NCI-H345 treated with DMSO at 0.1 percent for 48 hours (cell line): Measurements from ENCODE around the gene ZKSCAN4.

ENCODE experiments used
- DNase-seq: peaks from one replicate; lab custom pipeline; 2025; ENCODE audit not compliant: unreplicated experiment; lab: John Stamatoyannopoulos, UW

The ZKSCAN4 gene

DNA sequence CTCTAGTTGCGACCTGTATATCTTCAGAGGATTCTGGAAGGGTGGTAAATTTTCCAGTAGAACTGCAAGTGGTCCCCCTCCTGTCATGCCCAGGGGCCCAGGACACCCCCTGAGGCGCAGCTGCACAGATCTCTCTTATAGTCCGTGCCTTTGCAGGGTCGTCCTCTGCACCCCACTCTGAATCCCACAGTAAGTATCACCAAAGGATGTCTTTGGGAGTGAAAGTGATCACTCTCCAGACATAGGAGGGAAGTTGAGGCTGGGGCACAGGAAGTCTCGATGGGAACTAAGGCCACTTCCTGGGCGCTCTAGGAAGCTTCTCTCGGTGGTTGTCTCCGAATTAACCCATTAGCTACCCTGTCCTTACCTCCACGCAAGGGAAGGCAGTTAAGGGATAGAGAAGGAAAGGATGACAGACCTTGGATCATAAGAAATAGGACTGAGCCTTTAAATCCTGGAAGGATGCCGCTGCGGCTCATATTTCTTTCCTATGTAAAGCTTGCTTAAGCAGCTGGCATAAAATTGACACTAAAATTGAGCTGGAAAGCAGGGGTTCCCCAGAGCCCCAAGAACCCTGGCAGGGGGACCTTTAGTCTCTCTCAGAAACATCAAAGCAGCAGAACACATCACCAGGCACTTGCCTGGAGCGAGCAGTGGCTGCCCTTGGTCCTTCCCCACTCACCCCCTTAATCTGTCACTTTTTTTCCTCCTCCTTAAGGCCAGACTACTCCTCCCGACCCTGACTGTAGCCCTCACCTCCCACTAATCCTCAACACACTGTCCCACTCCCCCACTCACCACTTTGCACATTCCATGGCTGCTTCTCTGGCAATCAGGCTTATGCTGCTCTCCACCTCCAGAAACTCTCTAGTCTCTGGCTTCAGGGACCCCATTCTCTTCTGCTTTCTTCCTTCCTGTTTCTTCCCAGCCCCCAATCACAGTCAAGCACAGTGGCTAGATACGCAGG, at the start of gene ZKSCAN4:
Gene ZKSCAN4, minus strand, starts transcription at position 261 of the 967 bp plus-strand sequence. CDS start 289 bp downstream, outside the sequence.
- DNase-seq = peak; percentile 54

GRCh38 chr6:28296520-28297060, 44.5 kb upstream of the ZKSCAN4 start:
- DNase-seq = no peak

- no peak for DNase-seq
Observed at GRCh38 chr6:28295326-28295725, 43.3 kb upstream of the ZKSCAN4 start.

DNA sequence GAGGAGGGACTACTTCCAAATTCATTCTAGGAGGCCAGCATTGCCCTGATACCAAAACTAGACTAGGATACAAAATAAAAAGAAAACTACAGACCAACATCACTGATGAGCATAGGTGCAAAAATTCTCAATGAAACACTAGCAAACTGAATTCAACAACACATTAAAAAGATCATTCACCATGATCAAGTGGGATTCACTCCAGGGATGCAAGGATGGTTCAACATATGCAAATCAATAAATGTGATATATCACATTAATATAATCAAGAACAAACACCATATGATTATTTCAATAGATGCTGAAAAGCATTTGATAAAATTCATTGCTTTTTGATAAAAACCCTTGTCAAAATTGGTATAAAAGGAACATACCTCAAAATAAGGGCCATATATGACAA, 39.5 kb upstream of the ZKSCAN4 start:
- DNase-seq = no peak

- DNase-seq = no peak
Observed at GRCh38 chr6:28282926-28283325, 30.9 kb upstream of the ZKSCAN4 start.

DNA sequence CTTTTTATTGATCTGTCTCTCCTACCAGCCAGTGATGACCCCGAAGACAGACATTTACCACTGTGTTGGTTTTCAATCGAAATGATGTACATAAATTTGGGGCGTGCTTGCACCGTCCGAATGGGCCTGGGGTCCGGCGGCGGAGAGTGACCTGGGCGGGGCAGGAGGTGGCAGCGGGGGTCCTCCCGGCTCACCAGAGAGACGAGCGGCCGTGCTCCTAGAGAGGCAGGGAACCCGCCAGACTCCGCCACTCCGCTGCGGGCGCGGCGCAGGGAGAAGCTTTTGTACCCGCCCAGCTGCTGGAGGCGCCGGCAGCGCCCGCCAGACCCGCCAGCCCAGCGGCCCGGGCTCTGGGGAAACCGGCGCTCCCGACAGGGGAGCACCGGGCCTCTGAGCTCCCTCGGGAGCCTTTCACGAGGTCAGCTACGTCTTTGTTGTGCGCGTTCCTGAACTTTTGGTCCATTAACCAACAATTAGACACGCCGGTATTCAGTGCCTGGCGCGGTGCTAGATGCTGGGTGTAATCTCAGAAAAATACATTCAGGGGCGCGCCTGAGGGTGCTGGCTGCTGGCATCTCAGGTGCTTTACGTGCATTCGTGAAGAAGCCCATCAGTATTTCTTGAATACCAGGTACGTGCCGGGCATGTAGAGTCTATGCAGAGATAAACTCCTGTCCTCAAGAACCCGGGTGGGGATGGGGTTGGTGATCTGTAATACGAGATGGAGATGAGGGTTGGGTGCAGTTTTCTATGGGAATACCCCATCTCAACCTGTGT, 29.4 kb upstream of the ZKSCAN4 start, which contains the start of gene PGBD1:
Gene PGBD1, plus strand, starts transcription at position 285 of the 777 bp plus-strand sequence. CDS start 2,242 bp downstream, outside the sequence.
- peak; percentile 47 for DNase-seq

GRCh38 chr6:28280595-28281287, 28.7 kb upstream of the ZKSCAN4 start:
- DNase-seq = no peak

DNA sequence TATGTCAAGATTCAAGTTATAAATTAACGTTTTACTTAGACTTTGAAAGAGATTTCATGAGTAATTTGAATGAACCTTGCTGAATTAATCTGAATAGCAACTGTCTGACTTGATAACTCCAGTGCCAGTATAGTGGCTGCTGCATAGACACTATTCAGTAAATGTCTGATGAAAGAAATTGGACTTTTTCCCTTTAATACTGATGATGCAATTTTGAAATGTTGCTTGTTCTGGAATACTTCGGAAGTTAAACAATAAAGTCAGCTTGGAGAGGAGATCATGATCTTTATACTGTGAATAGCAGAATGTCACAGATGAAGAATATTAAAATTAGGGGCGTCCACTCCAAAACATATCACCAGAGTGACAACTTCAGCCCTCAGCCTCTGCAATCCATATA, 25.7 kb upstream of the ZKSCAN4 start:
- DNase-seq = no peak

DNA sequence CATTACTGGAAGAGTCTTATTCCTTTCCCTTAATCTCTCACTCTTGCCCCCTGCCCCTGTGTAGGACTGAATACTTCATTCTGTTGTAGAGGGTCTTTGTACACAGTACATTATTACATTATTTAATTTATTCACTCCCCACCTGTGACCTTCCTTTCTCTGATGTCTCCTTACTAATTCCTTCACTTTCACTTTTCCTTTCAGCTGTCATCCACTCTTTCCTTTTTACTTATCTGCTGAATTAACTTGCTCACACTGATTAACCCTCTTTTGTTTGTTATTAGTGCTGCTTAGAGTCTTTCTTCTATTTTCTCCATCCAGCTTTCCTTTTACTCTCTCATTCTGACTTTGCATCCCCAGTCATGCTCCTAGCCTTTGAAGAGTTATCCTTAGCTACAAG, 22.8 kb upstream of the ZKSCAN4 start:
- DNase-seq = no peak

DNA sequence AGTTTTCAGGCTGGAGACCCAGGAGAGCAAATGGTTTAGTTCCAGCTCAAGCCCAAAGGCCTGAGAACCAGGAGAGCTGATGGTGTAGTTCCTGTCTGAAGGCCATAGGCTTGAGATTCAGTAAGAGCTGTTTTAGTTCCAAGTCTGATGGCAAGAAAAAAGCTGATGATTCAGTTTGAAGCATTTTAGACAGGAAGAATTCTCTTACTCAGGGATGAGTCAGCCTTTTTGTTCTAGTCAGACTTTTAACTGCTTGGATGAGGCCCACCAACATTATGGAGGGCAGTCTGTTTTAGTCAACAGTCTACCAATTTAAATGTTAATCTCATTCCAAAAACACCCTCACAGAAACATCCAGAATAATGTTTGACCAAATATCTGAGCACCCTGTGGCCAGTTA, 17.4 kb upstream of the ZKSCAN4 start:
- no peak for DNase-seq

- no peak for DNase-seq
Observed at GRCh38 chr6:28267695-28268059, 15.6 kb upstream of the ZKSCAN4 start.

- peak; percentile 85 for DNase-seq
Observed at GRCh38 chr6:28266962-28267694, 15.1 kb upstream of the ZKSCAN4 start, which contains the start of gene ZSCAN26. Gene ZSCAN26 (plus strand): TSS chr6:28267143. CDS start chr6:28271920, 4,777 bp downstream.

DNA sequence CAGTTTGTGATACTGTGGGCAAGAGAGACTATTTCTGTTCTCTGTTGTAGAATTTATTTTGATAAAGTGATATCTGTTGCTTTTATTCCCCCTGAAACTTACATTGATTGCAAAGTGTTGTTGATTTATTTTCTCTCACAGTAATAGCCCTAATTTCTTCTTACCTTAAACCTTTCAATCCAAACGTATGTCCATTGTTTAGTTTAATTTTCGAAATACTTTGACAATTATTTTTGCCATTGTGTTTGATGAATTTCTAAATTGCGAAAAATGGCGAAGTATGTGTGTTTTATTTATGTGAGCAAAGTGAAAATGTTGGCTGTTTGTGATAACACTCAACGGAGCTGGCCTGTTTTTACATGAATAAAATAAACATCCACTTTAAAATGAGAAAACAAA, 14.5 kb upstream of the ZKSCAN4 start:
- DNase-seq = no peak

- DNase-seq = no peak
Observed at GRCh38 chr6:28264834-28265401, 12.8 kb upstream of the ZKSCAN4 start.

DNA sequence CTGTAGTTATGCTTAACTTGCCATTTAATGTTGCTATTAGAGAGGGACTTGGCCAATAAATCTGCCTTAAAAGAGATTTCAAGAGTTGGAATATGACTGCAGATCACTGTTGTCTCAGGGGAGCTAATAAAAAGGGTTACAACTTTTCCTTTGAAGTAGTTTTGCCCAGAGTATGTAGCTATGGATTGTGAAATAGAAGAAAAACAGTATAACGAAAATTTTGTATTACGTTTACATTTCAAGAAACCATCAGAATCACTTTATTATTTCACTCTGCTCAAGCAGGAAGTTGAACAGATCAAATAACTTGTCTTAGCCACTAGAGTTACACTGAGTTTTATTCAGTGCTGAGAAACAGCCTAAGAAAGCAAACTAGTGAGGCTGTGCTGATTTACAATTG, 11.9 kb upstream of the ZKSCAN4 start:
- no peak for DNase-seq

DNA sequence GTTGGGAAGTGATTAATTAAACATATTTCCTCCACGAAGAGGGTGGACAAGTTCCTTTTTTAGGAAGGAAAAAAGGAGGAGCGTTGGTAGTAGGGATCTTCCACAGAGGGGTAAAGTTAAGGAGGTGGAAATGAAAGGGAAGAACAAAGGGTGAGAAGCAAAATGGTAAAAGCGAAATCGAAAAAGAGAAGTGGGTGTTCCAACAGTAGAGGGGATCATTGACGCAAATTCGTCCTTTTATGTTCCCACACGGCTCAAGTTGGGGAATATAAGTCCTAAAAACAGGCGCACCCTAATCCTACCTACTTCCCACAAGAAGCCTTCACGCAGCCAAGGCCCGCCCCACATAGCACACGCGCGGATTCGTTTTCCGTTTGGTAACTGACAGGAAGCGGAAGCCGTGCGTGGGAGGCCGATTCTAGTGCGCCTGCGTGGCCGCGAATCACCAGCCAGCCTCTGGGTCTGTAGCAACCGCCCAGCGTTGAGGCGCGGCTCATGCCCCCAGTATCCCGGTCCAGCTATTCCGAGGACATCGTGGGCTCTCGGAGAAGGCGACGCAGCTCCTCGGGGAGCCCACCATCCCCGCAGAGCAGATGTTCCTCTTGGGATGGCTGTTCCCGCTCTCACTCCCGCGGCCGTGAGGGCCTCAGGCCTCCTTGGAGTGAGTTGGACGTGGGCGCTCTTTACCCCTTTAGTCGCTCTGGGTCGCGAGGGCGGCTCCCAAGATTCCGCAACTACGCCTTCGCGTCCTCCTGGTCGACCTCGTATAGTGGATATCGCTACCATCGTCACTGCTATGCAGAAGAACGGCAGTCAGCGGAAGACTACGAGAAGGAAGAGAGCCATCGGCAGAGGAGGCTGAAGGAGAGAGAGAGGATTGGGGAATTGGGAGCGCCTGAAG, 7.1 kb upstream of the ZKSCAN4 start, which contains the start of gene NKAPL:
Gene NKAPL, plus strand, starts transcription at position 421 of the 901 bp plus-strand sequence. Its CDS starts 75 bp downstream, at position 496.
- DNase-seq = no peak

- no peak for DNase-seq
Observed at GRCh38 chr6:28257042-28257441, 5.0 kb upstream of the ZKSCAN4 start.

- no peak for DNase-seq
Observed at GRCh38 chr6:28254121-28254519, 2.1 kb upstream of the ZKSCAN4 start.

DNA sequence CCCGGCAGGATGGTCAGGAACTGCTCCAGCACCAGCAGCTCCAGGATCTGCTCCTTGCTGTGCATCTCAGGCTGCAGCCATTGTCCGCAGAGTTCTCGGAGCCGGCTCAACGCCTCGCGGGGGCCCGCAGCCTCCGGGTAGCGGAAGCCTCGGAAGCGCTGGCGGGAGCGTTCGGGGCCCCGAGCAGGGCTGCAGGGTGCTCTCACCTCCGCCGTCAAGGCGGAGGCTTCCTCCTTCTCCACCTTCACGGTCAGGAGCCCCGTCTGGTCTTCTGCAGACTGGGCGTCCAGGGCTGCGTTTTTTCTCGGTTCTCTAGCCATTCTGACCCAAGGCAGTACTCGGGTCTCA, 434 bp downstream of the ZKSCAN4 start:
- DNase-seq = no peak
